GM21619 (cell line): ENCODE data around the gene DUSP1.
"Not testable (repeated sequence)": the region's sequence is repeated elsewhere in the genome, so short reads cannot be mapped to it uniquely, and the experiment has no call there.

ENCODE experiments used
- ATAC-seq: cut with Tn5 transposase; IDR thresholded peaks from one replicate; pipeline ENCODE4 v1.9.1; 2021; ENCODE audit not compliant: unreplicated experiment

Gene DUSP1

GRCh38 chr5:172770675-172771438 is at the start of gene DUSP1:
DUSP1 (minus strand) TSS chr5:172771195; CDS start chr5:172770952, 243 bp downstream.
- peak; percentile 50 for ATAC-seq

GRCh38 chr5:172820046-172820767 is 49.2 kb upstream of the DUSP1 start:
- no peak for ATAC-seq

GRCh38 chr5:172819569-172819968 is 48.6 kb upstream of the DUSP1 start:
- ATAC-seq = no peak

- ATAC-seq = no peak
These were observed 47.1 kb upstream of the DUSP1 start for GRCh38 chr5:172818081-172818480.

GRCh38 chr5:172817664-172818063 is 46.7 kb upstream of the DUSP1 start:
- ATAC-seq = no peak

- ATAC-seq = no peak
These were observed 46.0 kb upstream of the DUSP1 start for GRCh38 chr5:172816925-172817562.

GRCh38 chr5:172815631-172816030 is 44.6 kb upstream of the DUSP1 start:
- ATAC-seq = no peak

- ATAC-seq = not testable (repeated sequence)
These were observed 40.0 kb upstream of the DUSP1 start for GRCh38 chr5:172810996-172811395.

- no peak for ATAC-seq
These were observed 38.8 kb upstream of the DUSP1 start for GRCh38 chr5:172809774-172810173.

- no peak for ATAC-seq
These were observed 36.8 kb upstream of the DUSP1 start for GRCh38 chr5:172807766-172808311.

GRCh38 chr5:172806897-172807672 is 36.1 kb upstream of the DUSP1 start:
- ATAC-seq = peak; percentile 96

- no peak for ATAC-seq
These were observed 34.8 kb upstream of the DUSP1 start for GRCh38 chr5:172805736-172806255.

- ATAC-seq = no peak
These were observed 34.2 kb upstream of the DUSP1 start for GRCh38 chr5:172805018-172805683.

- no peak for ATAC-seq
These were observed 31.7 kb upstream of the DUSP1 start for GRCh38 chr5:172802567-172803176.

- ATAC-seq = no peak
These were observed 31.1 kb upstream of the DUSP1 start for GRCh38 chr5:172802112-172802511.

GRCh38 chr5:172801179-172801671 is 30.2 kb upstream of the DUSP1 start:
- no peak for ATAC-seq

GRCh38 chr5:172800088-172800551 is 29.1 kb upstream of the DUSP1 start:
- ATAC-seq = no peak

GRCh38 chr5:172799416-172799815 is 28.4 kb upstream of the DUSP1 start:
- ATAC-seq = no peak
